ENCODE results near the gene NEK7. TPM values are rescaled to one million over a fixed set of nuclear protein-coding genes. Genes with fewer than 3 reads are reported as not detected.

NEK7 gene
- total and polyA plus RNA-seq, 2 of the 8 experiments (the other 6 are each of a cell fraction or from before 2014, with no cell fraction given) = 5.1 to 10.0 TPM

GRCh38 chr1:198153804-198154203 is 3.0 kb upstream of the NEK7 start (continued):
- no peak for TF ChIP-seq CHD7 (IDR thresholded peaks at IDR 0.05; ENCODE audit: insufficient replicate concordance, low read length)
- no peak for TF ChIP-seq JUND (IDR thresholded peaks at IDR 0.05; ENCODE audit: low read length)
- TF ChIP-seq HDAC2 (IDR thresholded peaks at IDR 0.05; ENCODE audit: borderline replicate concordance in 1 of 2, low read depth in 2 of 2, low read length in 2 of 2) = no peak
- TF ChIP-seq BACH1 (IDR thresholded peaks at IDR 0.05; ENCODE audit: low read length) = no peak
- no peak for TF ChIP-seq POLR2AphosphoS5 (IDR thresholded peaks at IDR 0.05; ENCODE audit: low read depth, low read length)
- TF ChIP-seq PHF8 (conservative IDR thresholded peaks at IDR 0.05; ENCODE audit: low read depth, low read length) = no peak
- TF ChIP-seq JUN (IDR thresholded peaks at IDR 0.05; ENCODE audit: low read depth, low read length) = no peak
- TF ChIP-seq CBX5 (IDR thresholded peaks at IDR 0.05; ENCODE audit: low read depth, low read length) = no peak
- TF ChIP-seq GTF2F1 (IDR thresholded peaks at IDR 0.05; ENCODE audit: borderline replicate concordance, low read depth, low read length) = no peak

Data from H1 (cell line).